ES-I3 (cell line): ENCODE data around the gene GSG1L2.

Source experiments
- H3K36me3 ChIP-seq: 2 replicates; pipeline ENCODE4 v1.6.1; 2013; ENCODE audit warnings: mild to moderate bottlenecking, low read length, control low read depth, moderate library complexity; ENCODE audit not compliant: insufficient read depth
- H3K4me1 ChIP-seq: 2 replicates; pipeline ENCODE4 v1.6.1; 2013; ENCODE audit warnings: mild to moderate bottlenecking, control low read depth, low read length; ENCODE audit not compliant: insufficient read depth
- H3K9ac ChIP-seq: 2 replicates; pipeline ENCODE4 v1.6.1; 2013; ENCODE audit warnings: low read depth, mild to moderate bottlenecking, low read length, moderate library complexity
- H3K9me3 ChIP-seq: 2 replicates; pipeline ENCODE4 v1.6.1; 2013; ENCODE audit warnings: mild to moderate bottlenecking, low read length, moderate library complexity; ENCODE audit not compliant: control insufficient read depth, insufficient read depth

Gene GSG1L2

GRCh38 chr17:9760266-9760665 lies 61.6 kb downstream of the GSG1L2 start:
- H3K36me3 ChIP-seq, result no peaks in the 10 kb centered on the region
- no peak overlapping the region for H3K9ac ChIP-seq
- no peaks in the 10 kb centered on the region for H3K4me1 ChIP-seq
- no peaks in the 10 kb centered on the region for H3K9me3 ChIP-seq

- Histone ChIP-seq H3K36me3 (no peaks in the 10 kb centered on the region), H3K9ac (no peak overlapping the region), H3K9me3 (no peaks in the 10 kb centered on the region), H3K4me1 (no peaks in the 10 kb centered on the region)
Measured at GRCh38 chr17:9755083-9755482, 66.8 kb downstream of the GSG1L2 start.
